Esophagus (tissue), 2 donors: ENCODE data around the gene CARD14. TPM values are rescaled to one million over a fixed set of nuclear protein-coding genes. Genes with fewer than 3 reads are reported as not detected.
A peak's percentile ranks its signal among the peaks of the same experiment; 100 is the strongest.

Experiments used
- H3K27ac ChIP-seq, 2 donors: one replicate each; pipeline ENCODE4 v1.5.1; 2013; ENCODE audit warnings: low read depth in 2 of 2, mild to moderate bottlenecking in 2 of 2, inconsistent platforms in 1 of 2, low read length in 1 of 2, moderate library complexity in 1 of 2
- H3K27me3 ChIP-seq, 2 donors: one replicate each; pipeline ENCODE4 v1.6.1; 2013; ENCODE audit warnings: low read length in 2 of 2, control low read depth in 1 of 2, mild to moderate bottlenecking in 1 of 2; ENCODE audit not compliant: insufficient read depth in 2 of 2, control insufficient read depth in 1 of 2
- H3K36me3 ChIP-seq, 2 donors: one replicate each; pipeline ENCODE4 v1.6.1; 2013; ENCODE audit warnings: low read length in 1 of 2; ENCODE audit not compliant: control insufficient read depth in 2 of 2, insufficient read depth in 2 of 2
- H3K4me1 ChIP-seq, 2 donors: one replicate each; pipeline ENCODE4 v1.6.1; 2013; ENCODE audit warnings: low read length in 1 of 2; ENCODE audit not compliant: control insufficient read depth in 2 of 2, insufficient read depth in 2 of 2
- H3K4me3 ChIP-seq, 2 donors: one replicate each; pipeline ENCODE4 v1.5.1; 2013; ENCODE audit warnings: low read length in 2 of 2, mild to moderate bottlenecking in 2 of 2, low read depth in 1 of 2, moderate library complexity in 1 of 2
- H3K9me3 ChIP-seq, 2 donors: one replicate each; pipeline ENCODE4 v1.6.1; 2013; ENCODE audit warnings: mild to moderate bottlenecking in 2 of 2, low read depth in 1 of 2, low read length in 1 of 2, moderate library complexity in 1 of 2; ENCODE audit not compliant: control insufficient read depth in 2 of 2, insufficient read depth in 1 of 2
- WGBS, 2 donors: extraction: QIAGEN DNeasy Blood & Tissue Kit; methylation state at CpG; one replicate each; pipeline ENCODE4 v1.1.7; 2013; 5-methylcytosine and 5-hydroxymethylcytosine counted together
- polyA plus RNA-seq, 2 donors: library from polyadenylated mRNA; stranded (reverse); fragments of 200-250 nt; gene quantifications; one replicate each; pipeline ENCODE4 v1.2.3, GENCODE V29; 2013
- donor health status: healthy with polysubstance abuse.
- donor health status: Bipolar disorder and iron deficiency.

Gene CARD14
- polyA plus RNA-seq, 2 donors, result 25.7 to 28.0 TPM

- Histone ChIP-seq H3K9me3 (no peaks in the 10 kb centered on the region), H3K4me1 (no peaks in the 10 kb centered on the region), H3K27me3 (no peaks in the 10 kb centered on the region), H3K36me3 (peaks cover 0 to 14% of the 10 kb centered on the region in 2 donors), H3K27ac (no peak overlapping the region), H3K4me3 (no peak overlapping the region)
- 89 to 92% methylated on average over 17 of the region's 17 CpGs for WGBS, 2 donors
These were observed 11.6 kb downstream of the CARD14 start for GRCh38 chr17:80181431-80181830.

- Histone ChIP-seq H3K9me3 (no peaks in the 10 kb centered on the region), H3K36me3 (peaks cover 0 to 14% of the 10 kb centered on the region in 2 donors), H3K27me3 (no peaks in the 10 kb centered on the region), H3K27ac (no peak overlapping the region), H3K4me3 (no peak overlapping the region), H3K4me1 (peaks cover 0 to 4% of the 10 kb centered on the region in 2 donors)
- WGBS, 2 donors, result 87 to 88% methylated on average over 30 of the region's 30 CpGs
These were observed 12.5 kb downstream of the CARD14 start for GRCh38 chr17:80182118-80182844.

GRCh38 chr17:80182845-80183223 lies 13.0 kb downstream of the CARD14 start:
- WGBS, 2 donors, result 92 to 94% methylated on average over 12 of the region's 12 CpGs
- Histone ChIP-seq H3K36me3 (peaks cover 0 to 14% of the 10 kb centered on the region in 2 donors), H3K4me3 (no peak overlapping the region), H3K27ac (no peak overlapping the region), H3K4me1 (peaks cover 0 to 8% of the 10 kb centered on the region in 2 donors), H3K9me3 (no peaks in the 10 kb centered on the region), H3K27me3 (no peaks in the 10 kb centered on the region)

GRCh38 chr17:80183581-80184422 lies 14.0 kb downstream of the CARD14 start:
- Histone ChIP-seq H3K9me3 (no peaks in the 10 kb centered on the region), H3K27ac (no peak overlapping the region), H3K4me3 (no peak overlapping the region), H3K36me3 (peaks cover 0 to 18% of the 10 kb centered on the region in 2 donors), H3K27me3 (no peaks in the 10 kb centered on the region), H3K4me1 (peaks cover 0 to 14% of the 10 kb centered on the region in 2 donors)
- WGBS, 2 donors, result 78 to 79% methylated on average over 26 of the region's 26 CpGs

GRCh38 chr17:80184423-80184714 lies 14.5 kb downstream of the CARD14 start:
- Histone ChIP-seq H3K36me3 (peaks cover 0 to 18% of the 10 kb centered on the region in 2 donors), H3K27me3 (no peaks in the 10 kb centered on the region), H3K4me1 (peaks cover 0 to 14% of the 10 kb centered on the region in 2 donors), H3K4me3 (no peak overlapping the region), H3K27ac (no peak overlapping the region), H3K9me3 (no peaks in the 10 kb centered on the region)
- WGBS, 2 donors, result 80 to 85% methylated on average over 10 of the region's 10 CpGs

GRCh38 chr17:80185968-80186367 lies 16.1 kb downstream of the CARD14 start:
- Histone ChIP-seq H3K4me1 (peaks cover 0 to 15% of the 10 kb centered on the region in 2 donors), H3K36me3 (peaks cover 0 to 21% of the 10 kb centered on the region in 2 donors), H3K27ac (no peak overlapping the region), H3K4me3 (no peak overlapping the region), H3K27me3 (no peaks in the 10 kb centered on the region), H3K9me3 (no peaks in the 10 kb centered on the region)
- 85 to 90% methylated on average over 9 of the region's 9 CpGs for WGBS, 2 donors

GRCh38 chr17:80187090-80187489 lies 17.3 kb downstream of the CARD14 start:
- no peaks in the 10 kb centered on the region for H3K9me3 ChIP-seq
- WGBS, 2 donors, result 56% methylated on average over 16 of the region's 16 CpGs
- peaks cover 0 to 16% of the 10 kb centered on the region in 2 donors for H3K36me3 ChIP-seq
- H3K27me3 ChIP-seq, result no peaks in the 10 kb centered on the region
- peak overlapping the region in 1 of 2 donors; percentile 24 for H3K4me3 ChIP-seq
- peak overlapping the region; percentile 71 to 88 for H3K27ac ChIP-seq
- H3K4me1 ChIP-seq, result peaks cover 0 to 23% of the 10 kb centered on the region in 2 donors

GRCh38 chr17:80187515-80187941 lies 17.7 kb downstream of the CARD14 start:
- peaks cover 0 to 23% of the 10 kb centered on the region in 2 donors for H3K4me1 ChIP-seq
- peak overlapping the region in 1 of 2 donors; percentile 24 for H3K4me3 ChIP-seq
- no peaks in the 10 kb centered on the region for H3K27me3 ChIP-seq
- no peaks in the 10 kb centered on the region for H3K9me3 ChIP-seq
- peaks cover 0 to 11% of the 10 kb centered on the region in 2 donors for H3K36me3 ChIP-seq
- H3K27ac ChIP-seq, result peak overlapping the region; percentile 71 to 88
- 28 to 29% methylated on average over 18 of the region's 18 CpGs for WGBS, 2 donors

- Histone ChIP-seq H3K4me3 (no peak overlapping the region), H3K4me1 (peaks cover 0 to 23% of the 10 kb centered on the region in 2 donors), H3K9me3 (no peaks in the 10 kb centered on the region), H3K36me3 (peaks cover 0 to 9% of the 10 kb centered on the region in 2 donors), H3K27ac (no peak overlapping the region), H3K27me3 (no peaks in the 10 kb centered on the region)
- 93 to 94% methylated on average over 23 of the region's 23 CpGs for WGBS, 2 donors
These were observed 19.8 kb downstream of the CARD14 start for GRCh38 chr17:80189611-80190010.
